HCT116 (cell line): ENCODE measurements around the gene RIPOR2. TPM values are rescaled to one million over a fixed set of nuclear protein-coding genes. Genes with fewer than 3 reads are reported as not detected.

Experiments used
- ATAC-seq: fragments of 200-7000 bp; cut with Tn5 transposase; 2 replicates; pipeline ENCODE4 v1.9.1; 2020; ENCODE audit warnings: mild to moderate bottlenecking, moderate library complexity
- BruUV-seq: library from RNA; stranded (reverse); fragments of 400-500 nt; replicated peaks from 2 replicates; lab custom pipeline; 2021; lab: Mats Ljungman, UMichigan
- CTCF ChIA-PET: fragments of 300-600 bp; sonication (Branson Sonifier 250); formaldehyde crosslinking; loops from one replicate; lab custom pipeline; 2021; ENCODE audit warnings: antibody characterized with exemption; lab: Charles Lee
- POLR2A ChIA-PET: fragments of 300-600, 350-600 bp; sonication (Branson Sonifier 250); formaldehyde crosslinking; loops from one replicate; lab custom pipeline; 2021; ENCODE audit warnings: antibody characterized with exemption; lab: Charles Lee
- RAD21 ChIA-PET, 2 experiments: fragments of 300-600 bp; sonication (Branson Sonifier 250); formaldehyde crosslinking; loops; one replicate each; lab custom pipeline; 2023; ENCODE audit warnings: low total read pairs in 2 of 2; ENCODE audit not compliant: uncharacterized antibody in 2 of 2, unreplicated experiment in 2 of 2, low non-redundant PET in 1 of 2; lab: Charles Lee
- DNase-seq: peaks from one replicate; pipeline ENCODE4 v3.0.0-alpha.2; 2010; ENCODE audit warnings: low read depth, low spot score
- H2AFZ ChIP-seq: fragments of 200-600 bp; shearing (Covaris generic), sonication (generic); 2 replicates; pipeline ENCODE4 v1.6.1; 2017; ENCODE audit warnings: low read depth, mixed run types, mixed read lengths, antibody characterized with exemption, low read length; ENCODE audit not compliant: poor library complexity, severe bottlenecking
- H3K27ac ChIP-seq: 2 replicates; pipeline ENCODE4 v1.5.1; 2012; ENCODE audit warnings: low read depth, low read length
- H3K27me3 ChIP-seq: fragments of 200-600 bp; sonication (generic); 2 replicates; pipeline ENCODE4 v1.6.1; 2016; ENCODE audit warnings: mixed run types, low read length, mixed read lengths; ENCODE audit not compliant: insufficient read depth
- H3K36me3 ChIP-seq, 2 experiments: fragments of 200-500 bp in 1 of 2; fragments of 200-600 bp in 1 of 2; sonication (Bioruptor generic) in 1 of 2; sonication (generic) in 1 of 2; 2 replicates each; pipeline versions ENCODE4 v1.5.1 to v1.6.1; 2014 to 2016; ENCODE audit warnings: low read length in 2 of 2, inconsistent platforms in 1 of 2, mixed read lengths in 1 of 2, mixed run types in 1 of 2; ENCODE audit not compliant: insufficient read depth in 2 of 2, control insufficient read depth in 1 of 2
- H3K4me1 ChIP-seq, 2 experiments: fragments of 200-600 bp in 1 of 2; sonication (generic) in 1 of 2; 2 replicates each; pipeline versions ENCODE4 v1.5.1 to v1.6.1; 2012 to 2017; ENCODE audit warnings: low read length in 2 of 2, inconsistent platforms in 1 of 2, mild to moderate bottlenecking in 1 of 2, mixed read lengths in 1 of 2, mixed run types in 1 of 2, moderate library complexity in 1 of 2; ENCODE audit not compliant: insufficient read depth in 2 of 2, control insufficient read depth in 1 of 2
- H3K4me2 ChIP-seq: fragments of 200-600 bp; sonication (generic); 2 replicates; pipeline ENCODE4 v1.6.1; 2017; ENCODE audit warnings: mixed run types, low read length, mixed read lengths
- H3K4me3 ChIP-seq, 2 experiments: fragments of 200-600 bp in 1 of 2; sonication (generic) in 1 of 2; replicated peaks in 1 of 2; 2 replicates each; pipeline ENCODE4 v1.5.1; 2011 to 2016; ENCODE audit warnings: low read length in 2 of 2, control low read depth in 1 of 2, low read depth in 1 of 2, mild to moderate bottlenecking in 1 of 2, mixed read lengths in 1 of 2, mixed run types in 1 of 2
- H3K79me2 ChIP-seq: fragments of 200-600 bp; sonication (generic); 2 replicates; pipeline ENCODE4 v1.6.1; 2017; ENCODE audit warnings: mild to moderate bottlenecking, mixed run types, low read length, moderate library complexity, mixed read lengths; ENCODE audit not compliant: insufficient read depth
- H3K9ac ChIP-seq: fragments of 200-600 bp; sonication (generic); 2 replicates; pipeline ENCODE4 v1.6.1; 2016; ENCODE audit warnings: low read length, mixed read lengths
- H3K9me2 ChIP-seq: fragments of 200-600 bp; sonication (generic), shearing (Covaris generic); 2 replicates; pipeline ENCODE4 v1.6.1; 2017; ENCODE audit warnings: mixed run types, mild to moderate bottlenecking, moderate library complexity; ENCODE audit not compliant: insufficient read depth
- H3K9me3 ChIP-seq, 2 experiments: fragments of 200-500 bp in 1 of 2; fragments of 200-600 bp in 1 of 2; sonication (Bioruptor generic) in 1 of 2; sonication (generic) in 1 of 2; 2 replicates each; pipeline ENCODE4 v1.6.1; 2014 to 2017; ENCODE audit warnings: low read length in 2 of 2, mixed read lengths in 2 of 2, inconsistent platforms in 1 of 2, low read depth in 1 of 2, mild to moderate bottlenecking in 1 of 2, mixed run types in 1 of 2, moderate library complexity in 1 of 2; ENCODE audit not compliant: control insufficient read depth in 1 of 2, insufficient read depth in 1 of 2
- H4K20me1 ChIP-seq: fragments of 200-600 bp; sonication (generic), shearing (Covaris generic); 2 replicates; pipeline ENCODE4 v1.6.1; 2017; ENCODE audit warnings: mixed run types, mild to moderate bottlenecking, moderate library complexity; ENCODE audit not compliant: insufficient read depth
- CBX3 ChIP-seq: IDR thresholded peaks from 2 replicates; pipeline ENCODE4 v1.6.1; 2012; ENCODE audit warnings: low read depth
- CEBPB ChIP-seq: IDR thresholded peaks from 2 replicates; pipeline ENCODE4 v1.6.1; 2012; ENCODE audit warnings: low read depth
- CTCF ChIP-seq, 3 experiments: fragments of 200-600 bp in 1 of 3; sonication (generic) in 1 of 3; IDR thresholded peaks in 2 of 3; conservative IDR thresholded peaks in 1 of 3; 2 replicates each; pipeline ENCODE4 v1.5.1; 2012 to 2017; ENCODE audit warnings: low read depth in 2 of 3, low read length in 2 of 3, antibody characterized with exemption in 1 of 3, borderline replicate concordance in 1 of 3, control low read depth in 1 of 3, mild to moderate bottlenecking in 1 of 3, mixed read lengths in 1 of 3, mixed run types in 1 of 3, moderate library complexity in 1 of 3; ENCODE audit not compliant: insufficient read depth in 1 of 3
- EGR1 ChIP-seq: IDR thresholded peaks from 2 replicates; pipeline ENCODE4 v1.6.1; 2012; ENCODE audit warnings: low read depth
- ELF1 ChIP-seq: IDR thresholded peaks from 2 replicates; pipeline ENCODE4 v1.6.1; 2012; ENCODE audit warnings: low read depth, borderline replicate concordance
- EZH2 ChIP-seq: fragments of 200-600 bp; sonication (generic); IDR thresholded peaks from 2 replicates; pipeline ENCODE4 v1.6.1; 2017; ENCODE audit warnings: antibody characterized with exemption, mixed run types
- FOSL1 ChIP-seq: IDR thresholded peaks from 2 replicates; pipeline ENCODE4 v1.6.1; 2012; ENCODE audit warnings: low read depth
- JUND ChIP-seq: IDR thresholded peaks from 2 replicates; pipeline ENCODE4 v1.6.1; 2012
- MAX ChIP-seq: IDR thresholded peaks from 2 replicates; pipeline ENCODE4 v1.6.1; 2012
- POLR2A ChIP-seq: IDR thresholded peaks from 2 replicates; pipeline ENCODE4 v1.7.0; 2011; ENCODE audit warnings: borderline replicate concordance; ENCODE audit not compliant: insufficient read depth, insufficient read length; ENCODE audit errors: extremely low read depth
- POLR2AphosphoS5 ChIP-seq: IDR thresholded peaks from 2 replicates; pipeline ENCODE4 v1.6.1; 2011; ENCODE audit warnings: mild to moderate bottlenecking, low read depth, low read length, moderate library complexity
- RAD21 ChIP-seq: IDR thresholded peaks from 2 replicates; pipeline ENCODE4 v1.6.1; 2012; ENCODE audit warnings: low read depth, mild to moderate bottlenecking
- REST ChIP-seq: IDR thresholded peaks from 2 replicates; pipeline ENCODE4 v1.6.1; 2012; ENCODE audit warnings: low read depth
- SIN3A ChIP-seq: IDR thresholded peaks from 2 replicates; pipeline ENCODE4 v1.6.1; 2012; ENCODE audit warnings: low read depth
- SRF ChIP-seq: IDR thresholded peaks from 2 replicates; pipeline ENCODE4 v1.6.1; 2012; ENCODE audit warnings: low read depth
- TCF7L2 ChIP-seq: IDR thresholded peaks from 2 replicates; pipeline ENCODE4 v1.7.0; 2011; ENCODE audit warnings: borderline replicate concordance, inconsistent platforms; ENCODE audit not compliant: insufficient read depth, insufficient read length; ENCODE audit errors: extremely low read depth
- YY1 ChIP-seq: IDR thresholded peaks from 2 replicates; pipeline ENCODE4 v1.6.1; 2011; ENCODE audit warnings: low read length, low read depth, moderate library complexity, mild to moderate bottlenecking; ENCODE audit not compliant: insufficient replicate concordance; ENCODE audit errors: extremely low read depth
- ZFX ChIP-seq: fragments of 450-650 bp; IDR thresholded peaks from 2 replicates; pipeline ENCODE4 v1.6.1; 2017
- ZNF274 ChIP-seq: fragments of 200-500 bp; sonication (Bioruptor generic); IDR thresholded peaks from 2 replicates; pipeline ENCODE4 v1.6.1; 2014; ENCODE audit warnings: mild to moderate bottlenecking, low read depth, low read length, inconsistent platforms
- intact Hi-C: fragments of 100-400 bp; cut with micrococcal nuclease; formaldehyde crosslinking; loops from 2 replicates; pipeline ENCODE4 v1.10.0; 2022
- total RNA-seq: library from RNA; stranded (reverse); gene quantifications from one replicate; pipeline ENCODE4 v1.2.1, GENCODE V29; 2021; ENCODE audit not compliant: unreplicated experiment

RIPOR2 gene
- total RNA-seq, 1 experiment from 2014 or later, result 0.44 TPM

- no peak overlapping the region for H3K4me2 ChIP-seq
- H3K9me3 ChIP-seq, result no peaks in the 10 kb centered on the region
- ChIA-PET RAD21 (no interaction called here), CTCF (no interaction called here), POLR2A (no interaction called here)
- no peak for TF ChIP-seq POLR2AphosphoS5
- no peak for TF ChIP-seq POLR2A
- no peak for TF ChIP-seq CEBPB
- TF ChIP-seq ZFX, result no peak
- TF ChIP-seq CBX3, result no peak
- TF ChIP-seq TCF7L2, result no peak
- no peak for TF ChIP-seq JUND
- TF ChIP-seq RAD21, result no peak
- no peak for TF ChIP-seq SIN3A
- no peak for TF ChIP-seq CTCF (IDR thresholded peaks at IDR 0.05 in 2 of 3, conservative IDR thresholded peaks at IDR 0.05 in 1 of 3; ENCODE audit: borderline replicate concordance in 1 of 3, insufficient read depth in 1 of 3, low read depth in 2 of 3, low read length in 2 of 3)
- TF ChIP-seq YY1, result no peak
- no peak for TF ChIP-seq REST
- no peak for TF ChIP-seq EGR1
- TF ChIP-seq ELF1, result no peak
- TF ChIP-seq EZH2, result no peak
- TF ChIP-seq FOSL1, result no peak
- TF ChIP-seq SRF, result no peak
- TF ChIP-seq ZNF274, result no peak
- TF ChIP-seq MAX, result no peak
- H3K36me3 ChIP-seq, result no peaks in the 10 kb centered on the region
- H3K9ac ChIP-seq, result no peak overlapping the region
- no peak overlapping the region for H3K4me3 ChIP-seq
- H3K9me2 ChIP-seq, result no peaks in the 10 kb centered on the region
- no peaks in the 10 kb centered on the region for H3K27me3 ChIP-seq
- no peak overlapping the region for H3K27ac ChIP-seq
- ATAC-seq (no peak), DNase-seq (no peak)
- no peaks in the 10 kb centered on the region for H3K79me2 ChIP-seq
- H2AFZ ChIP-seq, result no peak overlapping the region
- peaks cover 0 to 8% of the 10 kb centered on the region in 2 experiments; a peak in 1 of 4 replicates for H3K4me1 ChIP-seq
- no TSS peak for BruUV-seq
- intact Hi-C loops, result no loop called here
- no peaks in the 10 kb centered on the region for H4K20me1 ChIP-seq
Observed at GRCh38 chr6:24901698-24902328, 33.9 kb downstream of the RIPOR2 start.
